ENCODE measurements around the gene SBNO1. TPM values are rescaled to one million over a fixed set of nuclear protein-coding genes. Genes with fewer than 3 reads are reported as not detected.

SBNO1 gene
- total RNA-seq, 1 experiment from 2014 or later: 60.8 TPM

- no peak for TF ChIP-seq CTCF (IDR thresholded peaks at IDR 0.05; ENCODE audit: unreplicated experiment)
- no peaks in the 10 kb centered on the region for H3K27me3 Mint-ChIP-seq (ENCODE audit: unreplicated experiment)
- CTCF ChIA-PET: interaction anchor here (0.6 kb wide), 1 partner anchor 1527 kb away, joined by 7 read pairs; no protein-coding TSS in a partner anchor
Observed at GRCh38 chr12:123398177-123398549, 33.5 kb upstream of the SBNO1 start.

GRCh38 chr12:123397400-123397799 lies 32.8 kb upstream of the SBNO1 start:
- H3K36me3 Mint-ChIP-seq (ENCODE audit: insufficient read depth, unreplicated experiment): peaks cover 59% of the 10 kb centered on the region

More at GRCh38 chr12:123398177-123398549, 33.5 kb upstream of the SBNO1 start:
- no TSS peak for BruUV-seq (replicated peaks)
- Mint-ChIP-seq H3K36me3 (ENCODE audit: insufficient read depth, unreplicated experiment) (peaks cover 60% of the 10 kb centered on the region), H3K4me3 (ENCODE audit: low read depth, unreplicated experiment) (no peak overlapping the region), H3K9me3 (ENCODE audit: low read depth, unreplicated experiment) (no peaks in the 10 kb centered on the region), H3K27ac (ENCODE audit: unreplicated experiment) (no peak overlapping the region), H3K4me1 (ENCODE audit: low read depth, unreplicated experiment) (no peaks in the 10 kb centered on the region)
- no peak for DNase-seq
- intact Hi-C loops (cut with micrococcal nuclease; ENCODE audit: unreplicated experiment): no loop called here

GRCh38 chr12:123396954-123397353 lies 32.3 kb upstream of the SBNO1 start:
- no peaks in the 10 kb centered on the region for H3K9me3 Mint-ChIP-seq (ENCODE audit: low read depth, unreplicated experiment)
- intact Hi-C loops (cut with micrococcal nuclease; ENCODE audit: unreplicated experiment): no loop called here
- no peaks in the 10 kb centered on the region for H3K4me1 Mint-ChIP-seq (ENCODE audit: low read depth, unreplicated experiment)
- DNase-seq: no peak
- H3K36me3 Mint-ChIP-seq (ENCODE audit: insufficient read depth, unreplicated experiment): peaks cover 60% of the 10 kb centered on the region
- BruUV-seq (replicated peaks): no TSS peak
- H3K27ac Mint-ChIP-seq (ENCODE audit: unreplicated experiment): no peak overlapping the region
- H3K27me3 Mint-ChIP-seq (ENCODE audit: unreplicated experiment): no peaks in the 10 kb centered on the region
- TF ChIP-seq CTCF (IDR thresholded peaks at IDR 0.05; ENCODE audit: unreplicated experiment): no peak
- no peak overlapping the region for H3K4me3 Mint-ChIP-seq (ENCODE audit: low read depth, unreplicated experiment)
- CTCF ChIA-PET: no interaction called here

More at GRCh38 chr12:123397400-123397799, 32.8 kb upstream of the SBNO1 start:
- no peaks in the 10 kb centered on the region for H3K27me3 Mint-ChIP-seq (ENCODE audit: unreplicated experiment)
- no peak overlapping the region for H3K27ac Mint-ChIP-seq (ENCODE audit: unreplicated experiment)
- H3K4me3 Mint-ChIP-seq (ENCODE audit: low read depth, unreplicated experiment): no peak overlapping the region
- intact Hi-C loops (cut with micrococcal nuclease; ENCODE audit: unreplicated experiment): no loop called here
- no peak for TF ChIP-seq CTCF (IDR thresholded peaks at IDR 0.05; ENCODE audit: unreplicated experiment)
- CTCF ChIA-PET: interaction anchor here (0.6 kb wide), 1 partner anchor 1528 kb away, joined by 7 read pairs; no protein-coding TSS in a partner anchor
- H3K4me1 Mint-ChIP-seq (ENCODE audit: low read depth, unreplicated experiment): no peaks in the 10 kb centered on the region
- no peaks in the 10 kb centered on the region for H3K9me3 Mint-ChIP-seq (ENCODE audit: low read depth, unreplicated experiment)
- DNase-seq: no peak
- BruUV-seq (replicated peaks): no TSS peak

GRCh38 chr12:123396543-123396942 lies 31.9 kb upstream of the SBNO1 start:
- H3K4me3 Mint-ChIP-seq (ENCODE audit: low read depth, unreplicated experiment): no peak overlapping the region
- no peaks in the 10 kb centered on the region for H3K4me1 Mint-ChIP-seq (ENCODE audit: low read depth, unreplicated experiment)
- peaks cover 64% of the 10 kb centered on the region for H3K36me3 Mint-ChIP-seq (ENCODE audit: insufficient read depth, unreplicated experiment)
- TF ChIP-seq CTCF (IDR thresholded peaks at IDR 0.05; ENCODE audit: unreplicated experiment): no peak
- BruUV-seq (replicated peaks): no TSS peak
- intact Hi-C loops (cut with micrococcal nuclease; ENCODE audit: unreplicated experiment): no loop called here
- no peaks in the 10 kb centered on the region for H3K9me3 Mint-ChIP-seq (ENCODE audit: low read depth, unreplicated experiment)
- H3K27me3 Mint-ChIP-seq (ENCODE audit: unreplicated experiment): no peaks in the 10 kb centered on the region
- DNase-seq: no peak
- no peak overlapping the region for H3K27ac Mint-ChIP-seq (ENCODE audit: unreplicated experiment)
- CTCF ChIA-PET: no interaction called here

Measured in Calu3 (cell line).